GM18498 (cell line): Measurements from ENCODE around the gene NHEJ1.

ENCODE experiments used
- ATAC-seq: cut with Tn5 transposase; IDR thresholded peaks from one replicate; pipeline ENCODE4 v1.9.1; 2021; ENCODE audit warnings: mild to moderate bottlenecking, moderate library complexity; ENCODE audit not compliant: unreplicated experiment

The NHEJ1 gene

DNA sequence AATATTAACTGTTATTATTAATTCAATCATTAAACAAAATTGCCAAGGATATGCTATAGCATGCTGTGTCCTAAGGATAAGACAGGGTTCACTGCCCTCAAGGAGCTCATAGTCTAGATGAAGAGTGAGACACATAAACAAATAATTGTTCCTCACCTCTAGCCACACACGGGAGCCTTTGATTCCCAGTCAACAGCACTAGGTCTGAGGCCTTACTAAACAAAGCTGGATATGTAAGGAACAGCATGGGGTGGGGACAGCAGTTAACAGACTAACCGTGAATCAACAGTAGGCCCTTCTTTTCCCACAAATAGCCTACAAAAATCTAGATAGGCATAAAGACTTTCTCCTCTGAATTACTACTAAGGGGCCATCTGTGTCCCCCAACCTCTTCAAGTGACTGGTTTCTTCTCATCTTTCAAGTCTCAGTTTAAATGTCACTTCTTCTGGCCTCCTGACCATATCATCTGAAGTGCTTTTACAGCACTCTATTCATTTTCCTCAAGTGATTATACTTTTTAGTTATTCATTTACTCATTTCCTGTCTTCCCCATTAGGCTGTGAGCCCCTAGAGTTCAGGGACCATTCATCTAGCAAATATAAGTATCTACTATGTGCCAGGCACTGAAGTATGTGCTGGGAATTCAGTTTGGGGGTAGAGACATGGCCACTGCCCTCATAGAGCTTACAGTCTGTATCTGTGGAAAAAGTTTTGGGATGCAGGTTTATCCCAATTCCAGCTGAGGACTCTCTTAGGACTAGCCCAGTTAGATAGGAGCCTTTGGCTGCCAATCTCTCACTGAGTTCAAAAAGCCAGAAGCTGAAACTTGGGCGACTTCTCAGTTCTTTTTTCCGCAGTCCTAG lies 69.9 kb downstream of the NHEJ1 start:
- ATAC-seq = no peak

DNA sequence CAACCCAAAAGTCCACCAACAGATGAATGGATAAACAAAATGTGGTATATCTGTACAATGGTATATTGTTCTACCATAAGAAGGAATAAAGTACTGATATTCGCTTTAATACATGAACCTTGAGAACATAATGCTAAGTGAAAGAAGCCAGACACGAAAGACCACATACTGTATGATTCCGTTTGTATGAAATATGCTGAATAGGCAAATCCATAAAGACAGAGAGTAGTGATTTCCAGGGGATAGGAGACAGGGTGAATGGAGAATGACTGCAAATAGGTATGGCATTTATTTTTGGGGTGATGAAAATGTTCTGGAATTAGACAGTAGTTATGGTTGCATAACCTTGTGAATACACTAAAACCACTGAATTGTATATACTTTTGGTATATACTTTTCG lies 71.3 kb downstream of the NHEJ1 start:
- ATAC-seq = no peak

DNA sequence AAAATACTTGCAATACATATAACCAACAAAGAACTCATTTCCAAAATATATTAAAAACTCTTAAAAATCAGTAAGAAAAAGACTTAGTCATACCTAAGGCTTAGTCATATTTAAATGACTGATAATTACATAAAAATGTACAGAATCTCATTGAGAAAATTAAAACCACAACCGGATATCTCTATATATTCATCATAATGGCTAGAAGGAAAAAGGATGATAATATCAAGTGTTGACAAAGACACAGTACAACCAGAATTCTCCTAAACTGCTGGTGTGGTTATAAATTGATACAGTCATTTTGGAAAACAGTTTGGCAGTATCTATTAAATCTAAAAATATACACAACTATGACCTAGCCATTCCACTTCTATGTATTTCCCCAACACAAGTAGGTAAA lies 72.8 kb downstream of the NHEJ1 start:
- ATAC-seq = no peak

DNA sequence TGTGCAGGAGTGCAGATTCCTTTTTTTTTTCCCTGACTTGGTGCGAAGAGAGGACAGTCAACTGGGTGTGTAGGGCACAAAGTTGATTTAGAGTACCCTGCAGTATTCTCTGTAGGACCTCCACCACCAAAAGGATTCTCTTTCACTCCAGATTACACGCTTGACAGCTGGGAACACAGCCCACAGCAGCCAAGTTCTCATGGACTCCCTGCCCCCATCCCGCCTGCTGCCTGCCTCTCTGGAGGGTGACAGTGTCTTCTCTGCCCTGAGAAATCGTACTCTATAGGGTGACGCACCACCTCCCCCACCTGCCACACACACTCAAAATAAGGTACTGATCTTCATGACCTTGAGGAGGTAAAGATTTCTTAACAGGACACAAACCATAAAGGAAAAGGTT lies 73.3 kb downstream of the NHEJ1 start:
- no peak for ATAC-seq

DNA sequence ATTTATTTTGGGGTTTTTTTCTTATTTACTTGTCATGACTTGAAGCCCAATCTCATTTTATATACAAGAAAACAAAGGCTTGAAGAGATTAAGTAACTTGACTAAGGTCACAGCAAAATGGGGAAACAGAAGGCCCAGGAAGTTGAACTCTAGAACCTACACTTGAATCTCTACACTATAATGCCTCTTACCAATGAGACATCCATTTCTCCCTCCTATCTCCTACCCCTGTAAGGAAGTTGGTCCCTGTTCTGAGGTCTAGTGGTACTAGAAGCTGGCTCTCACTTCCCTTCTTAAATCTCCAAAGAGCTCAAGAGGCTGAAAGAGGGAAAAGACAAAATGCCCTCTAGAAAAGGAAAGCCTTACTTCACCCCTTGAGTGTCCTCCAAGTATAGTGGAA lies 74.4 kb downstream of the NHEJ1 start:
- ATAC-seq = no peak

DNA sequence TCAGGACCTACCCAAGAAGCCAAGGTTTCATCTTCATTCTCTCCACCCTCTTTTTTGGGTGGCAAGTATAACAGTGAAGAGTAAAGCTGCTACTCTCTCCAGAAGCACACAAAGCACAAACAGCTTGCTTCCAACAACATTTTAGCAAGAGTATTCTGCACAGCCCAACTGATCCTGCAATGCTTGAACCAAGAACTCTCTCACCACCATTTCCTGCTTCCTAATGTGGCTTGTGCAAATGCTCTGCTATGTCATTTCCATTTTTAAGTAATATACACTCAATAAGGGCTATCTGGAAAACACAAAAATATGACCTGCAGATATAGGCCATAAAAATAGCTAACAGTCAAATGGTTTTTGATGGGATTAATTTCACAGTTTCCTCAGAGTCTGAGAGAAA lies 75.8 kb downstream of the NHEJ1 start:
- no peak for ATAC-seq

DNA sequence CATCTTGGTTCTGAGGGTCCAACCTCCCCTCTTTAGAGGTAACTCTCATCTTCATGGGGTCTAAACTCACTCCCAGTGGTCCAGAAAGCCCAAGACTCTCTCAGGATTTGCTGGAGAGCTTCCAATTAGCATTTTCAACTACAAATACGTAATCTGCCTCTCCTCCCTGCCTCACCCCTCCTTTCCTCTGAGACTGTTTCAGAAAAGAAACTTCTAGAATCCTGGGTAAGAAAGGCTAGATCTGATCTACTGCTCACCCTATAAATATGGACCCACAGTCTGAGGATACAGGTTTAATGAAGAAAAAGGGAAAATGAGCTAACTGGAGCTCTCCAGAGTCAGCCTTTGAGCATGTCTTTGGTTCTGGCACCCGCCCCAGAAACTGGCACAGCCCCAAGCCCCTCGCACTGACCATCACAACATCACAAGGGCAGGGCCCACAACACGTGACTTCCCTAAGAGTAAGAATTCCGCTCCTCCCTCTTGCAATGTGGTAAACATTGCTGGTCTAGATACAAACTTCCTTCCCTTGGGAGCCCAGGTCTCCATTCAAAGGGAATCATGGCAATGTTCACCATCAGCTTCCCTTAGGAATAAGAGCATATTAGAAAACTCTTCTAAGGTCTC lies 78.2 kb downstream of the NHEJ1 start:
- ATAC-seq = no peak

DNA sequence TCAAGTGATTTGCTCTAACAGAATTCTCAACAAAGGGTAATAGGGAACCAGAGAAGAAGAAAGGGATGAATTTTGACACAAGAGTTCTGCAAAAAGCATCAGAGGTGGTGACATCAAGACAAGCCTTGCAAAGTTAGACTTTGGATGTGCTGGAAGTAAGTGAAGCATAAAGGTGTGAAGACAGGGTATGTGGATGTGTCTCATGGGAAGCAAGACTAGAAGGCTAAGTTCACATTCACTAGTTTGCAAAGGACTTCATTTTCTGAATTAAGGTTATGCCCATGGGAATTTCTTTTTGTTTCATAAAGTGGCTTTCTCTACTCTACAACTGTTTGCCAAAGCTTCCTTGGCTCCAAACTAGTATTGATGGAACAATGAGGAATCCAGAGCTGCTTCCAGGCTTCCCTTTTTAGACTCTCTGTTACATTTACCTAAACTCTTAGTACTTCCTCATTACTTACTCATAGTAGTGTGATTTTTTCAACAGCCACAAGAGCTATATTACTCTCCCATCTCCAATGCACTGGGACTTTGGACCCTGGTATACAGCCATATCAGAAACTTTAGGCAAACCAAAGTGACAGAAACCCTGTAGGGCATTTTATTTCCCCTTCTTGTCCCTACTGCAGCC lies 78.8 kb downstream of the NHEJ1 start:
- ATAC-seq = no peak

DNA sequence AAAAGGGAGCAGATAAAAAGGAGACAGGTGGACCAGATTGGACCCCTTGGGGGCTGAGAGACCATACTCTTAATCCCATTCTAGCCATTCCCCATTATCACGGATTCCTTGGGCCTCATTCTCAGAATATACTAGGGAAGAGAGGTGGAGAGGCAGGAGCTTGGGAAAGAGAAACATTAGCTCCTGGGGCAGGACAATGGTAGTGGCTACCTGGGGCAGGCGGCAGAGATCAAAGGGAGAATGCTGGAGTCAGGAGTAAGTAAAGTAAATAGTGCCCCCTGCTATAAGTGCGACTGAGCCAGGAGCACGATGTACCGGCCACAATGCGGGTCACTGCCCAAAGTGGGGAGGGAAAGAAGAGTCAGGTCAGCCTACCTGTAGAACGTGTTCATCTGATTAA lies 79.5 kb downstream of the NHEJ1 start:
- ATAC-seq = no peak

DNA sequence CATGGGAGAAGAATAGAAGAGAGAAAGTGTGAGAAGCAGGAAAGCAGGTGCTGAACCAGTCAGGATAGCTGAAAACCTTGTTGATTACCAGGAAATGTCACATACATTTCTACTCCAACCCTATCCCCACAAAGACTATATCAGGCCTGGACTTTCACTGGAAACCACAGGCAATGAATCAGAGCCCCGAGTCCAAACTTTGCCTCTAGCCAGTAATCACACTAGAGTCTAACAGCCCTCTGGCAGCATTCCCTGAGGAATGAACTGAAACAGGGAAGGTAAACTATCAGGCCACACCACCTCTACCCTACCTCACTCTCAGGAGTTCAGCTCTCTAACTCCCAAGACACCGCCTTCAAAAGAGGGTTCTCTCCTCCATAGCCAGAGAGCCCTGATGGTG lies 81.2 kb downstream of the NHEJ1 start:
- no peak for ATAC-seq

DNA sequence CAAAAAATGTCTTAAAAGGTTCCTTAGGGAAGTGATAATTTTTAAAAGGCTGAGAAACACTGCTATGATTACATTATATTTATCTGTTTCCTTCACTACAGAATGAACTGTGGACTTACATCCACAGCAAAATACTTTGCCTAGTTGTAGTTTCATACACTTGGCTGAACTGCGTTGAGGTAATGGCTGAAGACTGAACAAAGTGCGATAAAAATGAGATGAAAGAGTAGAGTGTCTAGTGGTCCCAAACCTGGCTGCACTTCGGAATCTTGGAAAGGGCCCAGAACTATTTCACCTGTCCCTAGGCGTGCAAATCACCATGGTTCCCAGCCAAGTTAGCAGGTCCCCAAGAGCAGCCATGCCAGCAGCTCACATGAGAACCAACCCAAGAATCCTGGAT lies 81.7 kb downstream of the NHEJ1 start:
- no peak for ATAC-seq

DNA sequence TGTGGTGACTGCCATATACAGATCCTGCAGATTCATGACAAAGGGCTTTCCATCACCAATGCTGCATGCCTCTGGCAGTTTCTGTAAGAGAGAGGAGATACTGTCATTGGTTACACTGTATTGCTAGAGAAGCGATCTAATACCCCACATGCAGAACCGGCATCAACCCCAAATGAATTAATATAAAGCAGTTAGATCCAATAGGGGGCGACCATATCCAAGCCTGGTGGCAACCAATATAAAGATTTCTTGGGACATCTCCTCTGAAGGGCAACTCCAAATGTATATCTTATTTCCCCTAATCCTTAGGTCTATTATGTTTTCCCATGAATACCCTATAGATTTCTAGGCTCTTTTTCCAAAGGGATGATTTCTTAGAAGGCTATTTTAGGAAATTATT lies 82.5 kb downstream of the NHEJ1 start:
- ATAC-seq = no peak

DNA sequence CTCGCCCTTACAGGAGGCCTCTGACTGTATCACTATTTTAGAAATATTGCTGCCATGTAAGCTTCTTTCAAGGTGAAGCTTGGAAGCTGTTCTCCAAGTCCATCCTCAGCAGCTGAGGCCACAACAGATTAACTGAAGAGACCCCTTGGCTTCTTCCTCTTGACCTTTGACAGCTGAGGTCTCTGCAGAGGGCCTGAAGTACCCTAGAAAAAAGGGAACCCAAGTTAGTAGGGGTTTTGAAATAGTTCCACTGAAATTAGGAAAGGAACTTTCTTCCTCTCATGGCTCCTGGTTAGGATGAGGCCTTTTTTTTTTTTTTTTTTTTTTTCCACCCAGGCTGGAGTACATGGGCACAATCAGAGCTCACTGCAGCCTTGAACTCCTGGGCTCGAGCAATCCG lies 84.4 kb downstream of the NHEJ1 start:
- ATAC-seq = no peak

DNA sequence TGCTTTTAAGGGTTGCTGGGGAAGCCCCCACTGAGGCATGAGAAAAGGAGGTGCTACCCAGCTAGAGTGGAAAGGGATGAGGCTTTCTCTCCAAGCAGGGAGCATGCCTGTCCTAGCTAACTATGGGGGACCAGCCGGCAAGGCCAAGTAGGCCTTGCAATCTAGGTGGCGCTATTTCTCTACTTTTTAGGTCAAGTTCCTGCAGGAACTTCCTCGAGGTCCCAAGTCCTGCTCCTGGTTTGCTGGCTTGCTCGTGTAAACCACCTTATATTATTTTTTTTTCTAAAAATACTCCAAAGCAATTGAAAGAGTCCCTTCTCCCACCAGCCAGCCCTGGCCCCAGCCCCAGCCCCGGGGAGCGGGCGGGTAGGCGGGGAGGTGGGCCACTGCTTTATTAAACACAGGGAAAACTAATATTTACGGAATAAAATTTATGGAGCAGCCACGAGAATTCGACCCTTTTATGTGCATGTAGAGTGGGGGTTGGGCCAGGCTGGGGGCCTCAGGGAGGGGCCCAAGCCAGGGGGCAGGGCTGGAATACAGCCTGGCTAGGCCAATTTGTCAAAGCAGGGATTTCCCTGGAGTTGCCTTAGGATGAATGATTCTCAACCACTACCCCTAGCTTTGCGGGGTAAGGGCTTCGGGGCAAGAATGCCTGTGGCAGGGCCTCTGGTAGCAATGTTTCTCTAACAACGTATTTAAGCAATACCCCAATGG lies 87.0 kb downstream of the NHEJ1 start:
- ATAC-seq = no peak

DNA sequence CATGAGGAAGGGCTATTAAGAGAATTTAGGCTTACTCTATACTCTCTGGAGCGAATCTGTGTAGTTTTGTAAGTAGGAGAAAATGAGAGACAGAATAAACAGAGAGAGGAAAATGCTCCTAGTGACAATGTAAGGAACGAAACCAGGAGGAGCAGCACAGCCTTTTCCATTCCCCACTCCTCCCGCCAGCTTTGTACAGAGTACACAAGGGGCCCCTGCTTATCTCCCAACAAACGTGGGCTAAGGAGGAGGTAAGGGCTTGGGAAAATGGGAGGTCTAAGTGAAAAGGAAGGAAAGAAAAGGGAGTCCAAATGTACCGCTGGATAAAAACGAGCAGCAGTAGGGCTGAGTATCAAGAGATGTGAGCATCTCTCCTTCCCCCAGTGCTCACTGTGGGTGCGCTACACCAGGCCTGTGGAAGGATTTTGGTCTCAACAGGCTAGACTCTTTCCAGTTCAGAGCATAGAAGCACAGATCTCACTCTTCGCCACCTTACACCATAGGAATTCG lies 87.8 kb downstream of the NHEJ1 start:
- no peak for ATAC-seq

DNA sequence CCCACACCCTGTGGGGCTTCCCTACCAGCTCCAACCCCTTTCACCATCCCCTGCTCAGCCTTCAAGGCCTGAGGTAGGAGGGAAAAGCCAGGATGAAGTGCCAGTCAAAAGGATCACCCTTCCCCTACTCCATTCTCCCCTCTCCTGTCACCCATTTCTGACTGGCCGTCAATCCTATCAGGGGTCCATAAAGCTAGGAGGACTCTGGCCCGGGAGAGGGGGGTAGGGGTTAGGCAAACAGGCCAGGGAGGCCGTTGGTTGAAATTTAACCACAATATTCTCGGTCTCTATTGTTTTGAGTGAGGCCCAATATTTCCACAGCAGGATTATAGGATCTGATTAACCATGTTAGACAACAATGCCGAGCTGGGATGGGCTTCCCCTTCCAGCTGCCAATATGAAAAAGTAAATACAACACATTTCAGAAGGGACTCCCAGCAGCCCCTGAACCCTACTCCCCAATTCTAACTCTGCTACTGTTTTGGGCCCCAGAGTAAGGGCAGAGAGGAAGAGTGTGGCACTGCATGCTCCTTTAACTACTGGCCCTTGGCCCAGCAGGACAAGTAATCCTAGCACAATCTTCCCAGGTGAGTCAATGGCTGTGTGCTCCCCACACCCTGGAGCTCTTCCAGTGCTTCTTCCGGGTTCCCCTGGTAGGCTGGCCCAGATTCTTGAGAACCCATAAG lies 89.3 kb downstream of the NHEJ1 start:
- no peak for ATAC-seq

DNA sequence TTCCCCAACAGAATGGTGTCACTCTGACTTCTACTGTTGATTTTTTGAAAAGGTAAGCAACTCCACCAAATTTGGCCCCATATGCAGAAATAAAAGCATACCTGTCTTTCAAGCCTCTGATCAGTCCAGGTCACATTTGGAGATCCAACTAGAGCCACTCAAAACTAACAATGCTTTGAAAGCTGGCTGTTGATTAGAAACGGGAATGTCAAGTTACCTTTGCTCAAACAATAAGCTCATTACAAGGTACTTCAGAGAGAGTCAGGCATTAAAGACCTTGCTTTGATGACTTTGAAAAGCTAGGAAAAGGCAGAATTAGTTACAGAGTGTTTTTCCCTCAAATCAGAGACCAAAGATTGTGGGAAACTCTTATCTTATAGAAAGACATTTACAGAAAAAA lies 95.1 kb downstream of the NHEJ1 start:
- no peak for ATAC-seq

DNA sequence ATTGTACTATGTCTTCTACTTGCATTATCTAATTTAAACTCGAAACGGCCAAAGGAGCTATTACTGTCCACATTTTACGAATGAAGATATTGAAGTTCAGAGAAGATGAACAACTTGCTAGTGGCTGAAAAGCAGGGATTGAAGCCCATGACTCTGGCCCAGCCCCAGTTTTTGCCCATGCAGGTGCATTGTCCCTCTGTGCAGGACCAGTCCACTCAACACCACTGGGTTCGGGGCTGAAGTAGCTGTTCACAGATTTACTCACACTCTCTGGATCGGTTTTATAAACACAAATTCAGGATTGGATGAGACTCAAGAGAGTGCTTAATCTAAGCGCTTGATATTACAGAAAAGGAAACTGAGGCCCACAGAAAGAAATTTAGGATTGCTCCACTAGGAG lies 98.5 kb downstream of the NHEJ1 start:
- ATAC-seq = no peak

DNA sequence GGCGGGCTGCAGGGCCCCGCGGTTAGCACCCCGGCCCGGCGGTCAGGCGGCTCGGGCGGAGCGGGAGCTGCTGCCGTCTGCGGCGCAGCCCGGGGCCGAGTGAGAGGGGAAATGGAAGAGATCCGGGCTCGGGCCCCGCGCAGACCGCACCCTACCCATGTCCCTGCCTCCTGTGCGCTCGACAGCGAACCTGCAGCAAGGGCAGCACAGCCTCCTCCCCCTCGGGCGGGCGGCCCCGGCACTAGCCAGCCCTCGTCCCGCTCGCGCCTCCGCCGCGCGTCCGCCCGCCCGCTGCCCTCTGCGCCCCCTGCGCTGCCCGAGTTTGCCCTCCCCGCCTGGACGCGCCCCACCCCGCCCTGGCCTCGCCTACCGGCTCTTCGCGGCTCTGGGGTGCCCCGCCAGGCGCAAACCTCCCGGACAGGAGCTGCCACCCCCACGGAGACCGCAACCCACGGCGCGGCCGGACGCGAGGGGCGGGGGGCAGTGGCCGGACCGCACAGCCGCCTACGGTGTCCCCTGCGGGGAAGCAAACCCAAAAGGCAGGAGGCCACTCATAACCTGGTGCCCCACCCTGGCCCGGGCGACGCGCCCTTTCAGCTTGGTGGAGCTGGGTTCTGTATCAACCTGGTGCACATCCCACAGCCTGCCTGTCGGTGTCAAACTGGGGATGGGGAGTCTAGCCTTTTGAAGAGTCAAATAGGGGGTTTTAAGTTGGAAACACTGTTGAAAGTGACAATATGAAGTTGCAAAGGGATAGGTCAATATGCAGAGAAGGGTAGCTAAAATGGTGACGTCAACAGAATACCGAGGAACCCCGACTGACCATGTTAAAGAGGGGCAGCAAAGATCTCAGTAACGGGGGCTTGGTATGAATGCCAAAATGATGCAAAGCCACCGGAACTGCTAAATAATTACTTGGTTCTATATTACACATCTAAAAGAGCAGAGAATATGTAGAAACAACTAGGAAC lies 99.5 kb downstream of the NHEJ1 start, which contains the start of gene IHH:
IHH (minus strand) TSS at position 101 of the 971 bp plus-strand sequence. CDS start 454 bp downstream, outside the sequence.
- ATAC-seq = no peak
